ENCODE results near the gene TGFBR3.

TGFBR3 gene

DNA sequence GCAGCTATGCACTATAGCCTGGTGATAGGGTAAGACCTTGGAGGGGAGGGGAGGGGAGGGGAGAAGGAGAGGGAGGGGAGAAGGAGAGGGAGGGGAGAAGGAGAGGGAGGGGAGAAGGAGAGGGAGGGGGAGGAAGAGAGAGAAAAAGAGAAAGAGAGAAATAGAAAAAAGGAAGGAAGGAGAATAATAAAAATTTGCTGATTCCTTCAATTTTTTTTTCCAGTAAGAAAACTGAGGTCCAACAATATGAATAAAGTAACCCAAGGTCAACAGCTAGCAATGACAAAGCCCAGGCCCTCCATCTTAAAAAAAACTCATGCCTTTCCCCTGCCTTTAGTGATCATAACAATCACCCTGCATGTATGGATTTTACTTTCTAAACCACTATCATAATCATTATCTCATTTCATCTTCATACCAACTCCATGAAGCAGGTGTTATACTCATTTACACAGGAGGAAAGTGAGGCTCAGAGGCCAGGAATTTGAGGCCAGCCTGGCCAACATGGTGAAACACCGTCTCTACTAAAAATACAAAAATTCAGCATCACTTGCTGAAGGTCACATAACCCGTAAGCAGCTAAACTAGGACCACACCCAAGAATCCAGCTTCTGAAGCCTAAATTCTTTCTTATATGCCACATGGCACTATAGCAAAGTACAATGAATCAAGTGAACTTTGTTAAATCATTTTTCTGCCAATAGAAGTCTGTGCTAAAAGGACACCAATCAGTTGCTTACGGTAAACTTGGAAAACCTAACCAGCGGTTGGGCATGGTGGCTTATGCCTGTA, 39.9 kb upstream of the TGFBR3 start:
- no peak overlapping the region for H3K27ac ChIP-seq (ENCODE audit: low read depth, low read length)
- no peak overlapping the region for H3K4me3 ChIP-seq (ENCODE audit: insufficient read depth, low read length, poor library complexity, severe bottlenecking)
- no peaks in the 10 kb centered on the region for H3K9me3 ChIP-seq (ENCODE audit: insufficient read depth, low read length)
- H2AFZ ChIP-seq (ENCODE audit: low read depth, low read length, severe bottlenecking): no peak overlapping the region
- no peak overlapping the region for H3K9ac ChIP-seq (ENCODE audit: low read length)
- H3K9me2 ChIP-seq (replicated peaks; ENCODE audit: insufficient read depth, low read length): no peaks in the 10 kb centered on the region
- no peaks in the 10 kb centered on the region for H3K36me3 ChIP-seq (ENCODE audit: low read length)
- H3F3A ChIP-seq (ENCODE audit: insufficient read depth): no peaks in the 10 kb centered on the region
- H3K79me2 ChIP-seq (ENCODE audit: insufficient read depth, low read length): no peaks in the 10 kb centered on the region
- TF ChIP-seq, protein P1, sequence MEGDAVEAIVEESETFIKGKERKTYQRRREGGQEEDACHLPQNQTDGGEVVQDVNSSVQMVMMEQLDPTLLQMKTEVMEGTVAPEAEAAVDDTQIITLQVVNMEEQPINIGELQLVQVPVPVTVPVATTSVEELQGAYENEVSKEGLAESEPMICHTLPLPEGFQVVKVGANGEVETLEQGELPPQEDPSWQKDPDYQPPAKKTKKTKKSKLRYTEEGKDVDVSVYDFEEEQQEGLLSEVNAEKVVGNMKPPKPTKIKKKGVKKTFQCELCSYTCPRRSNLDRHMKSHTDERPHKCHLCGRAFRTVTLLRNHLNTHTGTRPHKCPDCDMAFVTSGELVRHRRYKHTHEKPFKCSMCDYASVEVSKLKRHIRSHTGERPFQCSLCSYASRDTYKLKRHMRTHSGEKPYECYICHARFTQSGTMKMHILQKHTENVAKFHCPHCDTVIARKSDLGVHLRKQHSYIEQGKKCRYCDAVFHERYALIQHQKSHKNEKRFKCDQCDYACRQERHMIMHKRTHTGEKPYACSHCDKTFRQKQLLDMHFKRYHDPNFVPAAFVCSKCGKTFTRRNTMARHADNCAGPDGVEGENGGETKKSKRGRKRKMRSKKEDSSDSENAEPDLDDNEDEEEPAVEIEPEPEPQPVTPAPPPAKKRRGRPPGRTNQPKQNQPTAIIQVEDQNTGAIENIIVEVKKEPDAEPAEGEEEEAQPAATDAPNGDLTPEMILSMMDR (IDR thresholded peaks at IDR 0.05; ENCODE audit: insufficient read depth, low read length, poor library complexity, severe bottlenecking): no peak
- no peak for TF ChIP-seq EZH2phosphoT487 (conservative IDR thresholded peaks at IDR 0.05; ENCODE audit: low read length)
- H4K20me1 ChIP-seq (ENCODE audit: low read depth, low read length): no peaks in the 10 kb centered on the region
- H3K27me3 ChIP-seq (ENCODE audit: low read length): no peaks in the 10 kb centered on the region
- H3K4me2 ChIP-seq (ENCODE audit: low read depth, low read length, poor library complexity, severe bottlenecking): no peak overlapping the region

DNA sequence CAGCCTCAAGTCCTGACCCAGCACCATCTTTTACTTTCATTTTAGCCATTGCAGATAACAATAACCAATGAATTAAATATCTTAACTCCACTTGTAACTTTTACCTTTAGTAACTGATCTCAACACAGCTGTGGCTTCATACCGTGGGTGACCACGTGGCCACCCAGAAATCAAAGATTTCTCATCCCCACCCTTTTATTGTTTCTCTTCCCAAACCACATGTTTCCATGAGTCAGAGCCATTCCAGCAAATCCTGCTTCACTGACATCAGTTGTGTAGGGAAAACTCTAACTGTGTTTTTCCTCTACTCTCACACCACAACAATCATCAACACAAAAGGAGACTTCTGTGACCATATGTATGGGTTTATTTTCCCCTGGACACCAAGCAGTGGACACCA, 38.2 kb upstream of the TGFBR3 start:
- Histone ChIP-seq H4K20me1 (ENCODE audit: low read depth, low read length) (no peaks in the 10 kb centered on the region), H3F3A (ENCODE audit: insufficient read depth) (no peaks in the 10 kb centered on the region), H3K4me3 (ENCODE audit: insufficient read depth, low read length, poor library complexity, severe bottlenecking) (no peak overlapping the region), H3K36me3 (ENCODE audit: low read length) (no peaks in the 10 kb centered on the region), H3K79me2 (ENCODE audit: insufficient read depth, low read length) (no peaks in the 10 kb centered on the region), H3K4me2 (ENCODE audit: low read depth, low read length, poor library complexity, severe bottlenecking) (no peak overlapping the region), H2AFZ (ENCODE audit: low read depth, low read length, severe bottlenecking) (no peak overlapping the region), H3K27me3 (ENCODE audit: low read length) (no peaks in the 10 kb centered on the region), H3K9me2 (replicated peaks; ENCODE audit: insufficient read depth, low read length) (no peaks in the 10 kb centered on the region), H3K27ac (ENCODE audit: low read depth, low read length) (no peak overlapping the region), H3K9ac (ENCODE audit: low read length) (no peak overlapping the region), H3K9me3 (ENCODE audit: insufficient read depth, low read length) (no peaks in the 10 kb centered on the region)
- TF ChIP-seq, protein P1 (IDR thresholded peaks at IDR 0.05; ENCODE audit: insufficient read depth, low read length, poor library complexity, severe bottlenecking): no peak
- no peak for TF ChIP-seq EZH2phosphoT487 (conservative IDR thresholded peaks at IDR 0.05; ENCODE audit: low read length)

DNA sequence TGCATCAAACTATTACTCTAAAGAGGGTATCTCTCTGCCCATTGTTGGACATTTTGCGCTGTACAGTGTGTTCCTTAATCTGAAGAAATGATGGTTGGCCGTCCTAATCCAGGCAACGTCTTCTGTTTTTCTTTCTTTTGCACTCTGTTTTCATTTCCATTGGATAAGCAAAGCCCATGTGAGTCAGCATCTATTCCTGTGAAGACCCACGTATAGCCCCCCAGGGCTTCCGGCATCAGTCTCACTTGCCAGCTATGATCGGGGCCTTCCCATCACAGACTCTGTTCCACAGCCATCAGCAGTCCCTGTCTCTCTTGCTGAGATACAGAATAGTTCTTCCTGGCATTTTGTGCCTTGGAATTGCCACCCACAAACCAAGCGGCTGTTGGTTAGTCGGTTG, 34.0 kb upstream of the TGFBR3 start:
- no peaks in the 10 kb centered on the region for H3F3A ChIP-seq (ENCODE audit: insufficient read depth)
- no peak overlapping the region for H2AFZ ChIP-seq (ENCODE audit: low read depth, low read length, severe bottlenecking)
- no peak overlapping the region for H3K4me2 ChIP-seq (ENCODE audit: low read depth, low read length, poor library complexity, severe bottlenecking)
- H3K27me3 ChIP-seq (ENCODE audit: low read length): no peaks in the 10 kb centered on the region
- H3K36me3 ChIP-seq (ENCODE audit: low read length): no peaks in the 10 kb centered on the region
- no peaks in the 10 kb centered on the region for H3K79me2 ChIP-seq (ENCODE audit: insufficient read depth, low read length)
- no peaks in the 10 kb centered on the region for H3K9me2 ChIP-seq (replicated peaks; ENCODE audit: insufficient read depth, low read length)
- H3K9me3 ChIP-seq (ENCODE audit: insufficient read depth, low read length): no peaks in the 10 kb centered on the region
- no peak overlapping the region for H3K4me3 ChIP-seq (ENCODE audit: insufficient read depth, low read length, poor library complexity, severe bottlenecking)
- TF ChIP-seq EZH2phosphoT487 (conservative IDR thresholded peaks at IDR 0.05; ENCODE audit: low read length): no peak
- TF ChIP-seq, protein P1 (IDR thresholded peaks at IDR 0.05; ENCODE audit: insufficient read depth, low read length, poor library complexity, severe bottlenecking): no peak
- H3K9ac ChIP-seq (ENCODE audit: low read length): no peak overlapping the region
- no peak overlapping the region for H3K27ac ChIP-seq (ENCODE audit: low read depth, low read length)
- H4K20me1 ChIP-seq (ENCODE audit: low read depth, low read length): no peaks in the 10 kb centered on the region
